CD14-positive monocyte (primary cell): Measurements from ENCODE around the gene PPA1. TPM values are rescaled to one million over a fixed set of nuclear protein-coding genes. Genes with fewer than 3 reads are reported as not detected.

Experiments
- DNase-seq, 3 donors: peaks; one replicate each; pipeline ENCODE4 v3.0.0-alpha.2; 2011 to 2022
- H2AFZ ChIP-seq: 2 replicates; pipeline ENCODE4 v1.6.0; 2012; ENCODE audit warnings: mild to moderate bottlenecking, low read depth, low read length, inconsistent platforms; ENCODE audit not compliant: insufficient read depth, poor library complexity, severe bottlenecking
- H3K27ac ChIP-seq, 2 donors: 1 replicate in 1 of 2; 2 replicates in 1 of 2; pipeline ENCODE4 v1.5.1; 2012 to 2013; ENCODE audit warnings: low read length in 2 of 2, control low read depth in 1 of 2, inconsistent platforms in 1 of 2, low read depth in 1 of 2, mild to moderate bottlenecking in 1 of 2
- H3K27me3 ChIP-seq, 2 donors: one replicate each; pipeline versions ENCODE4 v1.6.0 to v1.6.1; 2011 to 2013; ENCODE audit warnings: low read length in 2 of 2; ENCODE audit not compliant: control insufficient read depth in 2 of 2, insufficient read depth in 2 of 2
- H3K36me3 ChIP-seq, 2 donors: replicated peaks in 1 of 2; 1 replicate in 1 of 2; 2 replicates in 1 of 2; pipeline versions ENCODE4 v1.5.1 to v1.6.1; 2012 to 2013; ENCODE audit warnings: low read length in 2 of 2, control low read depth in 1 of 2, inconsistent platforms in 1 of 2, mild to moderate bottlenecking in 1 of 2; ENCODE audit not compliant: insufficient read depth in 2 of 2, control insufficient read depth in 1 of 2
- H3K4me1 ChIP-seq, 2 donors: 1 replicate in 1 of 2; 2 replicates in 1 of 2; pipeline versions ENCODE4 v1.5.1 to v1.6.1; 2012 to 2013; ENCODE audit warnings: low read length in 2 of 2, control low read depth in 1 of 2, inconsistent platforms in 1 of 2, mild to moderate bottlenecking in 1 of 2, moderate library complexity in 1 of 2; ENCODE audit not compliant: insufficient read depth in 2 of 2, control insufficient read depth in 1 of 2
- H3K4me2 ChIP-seq: replicated peaks from 2 replicates; pipeline ENCODE3; 2012; ENCODE audit warnings: low read length, moderate library complexity, mild to moderate bottlenecking; ENCODE audit not compliant: poor library complexity, severe bottlenecking; ENCODE audit errors: extremely low read depth
- H3K4me3 ChIP-seq, 3 experiments: fragments of 200-600 bp in 1 of 3; sonication (generic) in 1 of 3; replicated peaks in 1 of 3; 1 replicate in 2 of 3; 2 replicates in 1 of 3; pipeline ENCODE4 v1.5.1; 2011 to 2013; ENCODE audit warnings: low read length in 3 of 3, mild to moderate bottlenecking in 3 of 3, control low read depth in 2 of 3, low read depth in 2 of 3, inconsistent platforms in 1 of 3, moderate library complexity in 1 of 3
- H3K79me2 ChIP-seq: 2 replicates; pipeline ENCODE4 v1.6.0; 2012; ENCODE audit warnings: mild to moderate bottlenecking, control low read depth, inconsistent platforms, low read length, moderate library complexity; ENCODE audit not compliant: insufficient read depth
- H3K9ac ChIP-seq: 2 replicates; pipeline ENCODE4 v1.6.0; 2017; ENCODE audit warnings: low read length, mild to moderate bottlenecking; ENCODE audit not compliant: insufficient read depth, poor library complexity, severe bottlenecking
- H3K9me3 ChIP-seq, 2 donors: replicated peaks in 1 of 2; 1 replicate in 1 of 2; 2 replicates in 1 of 2; pipeline versions ENCODE4 v1.5.1 to v1.6.1; 2012 to 2013; ENCODE audit warnings: low read length in 2 of 2, control low read depth in 1 of 2; ENCODE audit not compliant: control insufficient read depth in 1 of 2, insufficient read depth in 1 of 2
- H4K20me1 ChIP-seq: 2 replicates; pipeline ENCODE4 v1.6.0; 2012; ENCODE audit warnings: mild to moderate bottlenecking, low read length, control low read depth, moderate library complexity; ENCODE audit not compliant: insufficient read depth
- H3K27ac Mint-ChIP-seq, 7 donors: one replicate each; pipeline ENCODE4 v1.8.0; 2020; ENCODE audit warnings: mild to moderate bottlenecking in 7 of 7, mixed read lengths in 7 of 7, moderate library complexity in 6 of 7, inconsistent platforms in 2 of 7
- H3K27me3 Mint-ChIP-seq, 3 donors: one replicate each; pipeline ENCODE4 v1.8.0; 2021 to 2022; ENCODE audit warnings: low read depth in 3 of 3, mild to moderate bottlenecking in 3 of 3, mixed read lengths in 3 of 3, moderate library complexity in 3 of 3, inconsistent platforms in 1 of 3
- H3K36me3 Mint-ChIP-seq, 2 donors: one replicate each; pipeline ENCODE4 v1.8.0; 2020; ENCODE audit warnings: mixed read lengths in 2 of 2, inconsistent platforms in 1 of 2, mild to moderate bottlenecking in 1 of 2
- H3K4me1 Mint-ChIP-seq: one replicate; pipeline ENCODE4 v1.8.0; 2020; ENCODE audit warnings: mild to moderate bottlenecking, mixed read lengths
- H3K4me3 Mint-ChIP-seq, 2 donors: one replicate each; pipeline ENCODE4 v1.8.0; 2020; ENCODE audit warnings: mild to moderate bottlenecking in 2 of 2, mixed read lengths in 2 of 2, moderate library complexity in 1 of 2
- H3K9me3 Mint-ChIP-seq, 7 donors: one replicate each; pipeline ENCODE4 v1.8.0; 2020 to 2022; ENCODE audit warnings: mixed read lengths in 7 of 7, mild to moderate bottlenecking in 6 of 7, moderate library complexity in 6 of 7, inconsistent platforms in 2 of 7
- WGBS: methylation state at CpG from one replicate; pipeline ENCODE4 v1.1.5; 2013; ENCODE audit warnings: missing lambda C conversion rate; ENCODE audit not compliant: insufficient coverage; 5-methylcytosine and 5-hydroxymethylcytosine counted together
- intact Hi-C, 2 donors: fragments of 100-400 bp; cut with micrococcal nuclease; formaldehyde crosslinking; loops; one replicate each; pipeline versions ENCODE4 v1.15.0 to v1.15.1; 2023
- polyA plus RNA-seq, 3 donors: library from polyadenylated mRNA; depleted of rRNA in 1 of 3; unstranded in 2 of 3; stranded (reverse) in 1 of 3; fragments of 300-500 nt in 2 of 3; fragments of >200 nt in 1 of 3; fragmentation: Illumina TruSeq in 2 of 3; gene quantifications; 1 replicate in 2 of 3; 2 replicates in 1 of 3; pipeline ENCODE4 v1.2.3, GENCODE V29; 2012 to 2021
- TF ChIP-seq, protein P1 (sequence below): fragments of 200-600 bp; IDR thresholded peaks from one replicate; pipeline ENCODE4 v1.8.0; 2022; ENCODE audit warnings: antibody characterized with exemption, mild to moderate bottlenecking

Gene PPA1
- polyA plus RNA-seq, 3 donors: 30.9 to 125 (median 112) TPM

DNA sequence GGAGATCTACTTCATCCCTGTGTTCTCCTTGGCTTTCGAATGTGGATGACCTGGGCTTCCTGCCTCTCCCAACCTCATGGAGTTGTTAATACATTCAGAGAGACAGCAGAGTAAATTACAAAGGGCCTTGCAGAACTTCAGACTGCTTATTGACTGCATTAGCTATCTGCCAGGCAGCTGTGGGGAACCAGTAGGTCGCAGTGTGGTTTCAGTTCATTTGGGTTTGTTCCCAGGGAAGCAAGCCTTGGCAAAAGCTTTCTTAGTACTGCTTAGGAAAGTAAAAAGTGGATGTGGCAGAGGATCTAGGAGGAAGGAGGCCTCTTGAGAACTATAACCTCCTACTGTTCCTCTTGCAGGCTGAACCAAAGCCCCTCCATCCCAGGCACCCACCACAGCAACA, 41.4 kb upstream of the PPA1 start:
- TF ChIP-seq, protein P1, sequence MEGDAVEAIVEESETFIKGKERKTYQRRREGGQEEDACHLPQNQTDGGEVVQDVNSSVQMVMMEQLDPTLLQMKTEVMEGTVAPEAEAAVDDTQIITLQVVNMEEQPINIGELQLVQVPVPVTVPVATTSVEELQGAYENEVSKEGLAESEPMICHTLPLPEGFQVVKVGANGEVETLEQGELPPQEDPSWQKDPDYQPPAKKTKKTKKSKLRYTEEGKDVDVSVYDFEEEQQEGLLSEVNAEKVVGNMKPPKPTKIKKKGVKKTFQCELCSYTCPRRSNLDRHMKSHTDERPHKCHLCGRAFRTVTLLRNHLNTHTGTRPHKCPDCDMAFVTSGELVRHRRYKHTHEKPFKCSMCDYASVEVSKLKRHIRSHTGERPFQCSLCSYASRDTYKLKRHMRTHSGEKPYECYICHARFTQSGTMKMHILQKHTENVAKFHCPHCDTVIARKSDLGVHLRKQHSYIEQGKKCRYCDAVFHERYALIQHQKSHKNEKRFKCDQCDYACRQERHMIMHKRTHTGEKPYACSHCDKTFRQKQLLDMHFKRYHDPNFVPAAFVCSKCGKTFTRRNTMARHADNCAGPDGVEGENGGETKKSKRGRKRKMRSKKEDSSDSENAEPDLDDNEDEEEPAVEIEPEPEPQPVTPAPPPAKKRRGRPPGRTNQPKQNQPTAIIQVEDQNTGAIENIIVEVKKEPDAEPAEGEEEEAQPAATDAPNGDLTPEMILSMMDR: no peak
- Mint-ChIP-seq H3K9me3 (peaks cover 0 to 3% (median 0%) of the 10 kb centered on the region in 7 donors), H3K27me3 (peaks cover 1 to 7% (median 3%) of the 10 kb centered on the region in 3 donors), H3K27ac (peak overlapping the region in 1 of 7 donors; percentile 57), H3K4me3 (no peak overlapping the region), H3K36me3 (peaks cover 0 to 3% of the 10 kb centered on the region in 2 donors), H3K4me1 (peaks cover 50% of the 10 kb centered on the region)
- Histone ChIP-seq H3K27ac (no peak overlapping the region), H3K27me3 (no peaks in the 10 kb centered on the region), H3K79me2 (no peaks in the 10 kb centered on the region), H4K20me1 (no peaks in the 10 kb centered on the region), H3K4me1 (peaks cover 38 to 53% of the 10 kb centered on the region in 2 donors), H3K9me3 (no peaks in the 10 kb centered on the region), H3K36me3 (no peaks in the 10 kb centered on the region), H3K4me2 (no peak overlapping the region), H3K9ac (no peak overlapping the region), H2AFZ (no peak overlapping the region), H3K4me3 (no peak overlapping the region)
- WGBS: no CpG with 5 or more reads among the region's 2 CpGs
- DNase-seq: peak in 1 of 3 donors; percentile 8
- intact Hi-C loops: loop anchor here (5.0 kb wide), 2 partner anchors 78 to 88 kb away; no protein-coding TSS in a partner anchor

DNA sequence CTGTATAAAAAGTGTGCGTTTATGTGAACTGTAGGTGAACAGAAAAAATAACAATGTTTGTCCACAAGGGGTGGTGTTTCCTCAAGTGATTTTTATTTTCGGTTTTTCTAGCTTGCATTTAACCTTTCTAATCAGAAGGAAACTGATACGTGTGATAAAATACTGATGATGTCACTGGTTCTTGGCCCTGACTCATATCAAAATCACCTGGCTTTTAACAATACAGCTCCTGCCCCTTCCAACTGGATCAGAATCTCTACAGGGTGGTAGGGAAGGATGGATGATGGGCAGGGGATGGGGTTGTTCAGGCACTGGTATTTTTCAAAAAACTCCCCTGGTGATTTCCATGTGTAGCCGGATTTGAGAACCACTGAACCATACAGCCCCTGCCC, 39.7 kb upstream of the PPA1 start:
- H3K4me2 ChIP-seq: no peak overlapping the region
- WGBS: no CpG with 5 or more reads among the region's 4 CpGs
- H3K27me3 Mint-ChIP-seq: peaks cover 3 to 7% (median 3%) of the 10 kb centered on the region in 3 donors
- no peaks in the 10 kb centered on the region for H3K36me3 ChIP-seq
- H3K27me3 ChIP-seq: no peaks in the 10 kb centered on the region
- peaks cover 0 to 3% (median 0%) of the 10 kb centered on the region in 7 donors for H3K9me3 Mint-ChIP-seq
- no peak overlapping the region for H3K27ac ChIP-seq
- H3K4me1 ChIP-seq: peaks cover 36 to 48% of the 10 kb centered on the region in 2 donors
- intact Hi-C loops: loop anchor here (5.0 kb wide), 1 partner anchor 89 kb away; no protein-coding TSS in a partner anchor
- no peaks in the 10 kb centered on the region for H3K79me2 ChIP-seq
- peak overlapping the region in 1 of 2 donors; percentile 42 for H3K4me3 Mint-ChIP-seq
- DNase-seq: peak in 2 of 3 donors; percentile 33 to 51
- H3K9ac ChIP-seq: no peak overlapping the region
- no peak overlapping the region for H2AFZ ChIP-seq
- TF ChIP-seq, protein P1: peak; percentile 81
- no peaks in the 10 kb centered on the region for H4K20me1 ChIP-seq
- no peaks in the 10 kb centered on the region for H3K9me3 ChIP-seq
- peaks cover 0 to 3% of the 10 kb centered on the region in 2 donors for H3K36me3 Mint-ChIP-seq
- H3K4me1 Mint-ChIP-seq: peaks cover 46% of the 10 kb centered on the region
- H3K4me3 ChIP-seq: no peak overlapping the region
- H3K27ac Mint-ChIP-seq: no peak overlapping the region
